BLaER1 (cell line): ENCODE data around the gene CNN2.

Source experiments
- H3K27ac ChIP-seq: shearing (Covaris generic); formaldehyde crosslinking; 2 replicates; pipeline ENCODE4 v1.8.1; 2022
- H3K27me3 ChIP-seq: shearing (Covaris generic); formaldehyde crosslinking; 2 replicates; pipeline ENCODE4 v1.8.1; 2022
- H3K36me3 ChIP-seq: shearing (Covaris generic); formaldehyde crosslinking; 2 replicates; pipeline ENCODE4 v1.8.1; 2022
- H3K4me1 ChIP-seq: shearing (Covaris generic); formaldehyde crosslinking; 2 replicates; pipeline ENCODE4 v1.8.1; 2022
- H3K4me2 ChIP-seq: shearing (Covaris generic); formaldehyde crosslinking; 2 replicates; pipeline ENCODE4 v1.8.1; 2022
- H3K4me3 ChIP-seq: shearing (Covaris generic); formaldehyde crosslinking; 2 replicates; pipeline ENCODE4 v1.8.1; 2022
- H3K9ac ChIP-seq: shearing (Covaris generic); formaldehyde crosslinking; 2 replicates; pipeline ENCODE4 v1.8.1; 2022
- H3K9me3 ChIP-seq: shearing (Covaris generic); formaldehyde crosslinking; 2 replicates; pipeline ENCODE4 v1.8.1; 2022
- H4K20me1 ChIP-seq: shearing (Covaris generic); formaldehyde crosslinking; 2 replicates; pipeline ENCODE4 v1.8.1; 2022
- Cebpa-rat ChIP-seq: shearing (Covaris generic); IDR thresholded peaks from 2 replicates; pipeline ENCODE4 v1.8.1; 2022

CNN2 gene

GRCh38 chr19:1010586-1011510, 15.6 kb upstream of the CNN2 start:
- H3K9me3 ChIP-seq, result no peaks in the 10 kb centered on the region
- TF ChIP-seq Cebpa-rat, result no peak
- no peak overlapping the region for H3K4me3 ChIP-seq
- H3K4me1 ChIP-seq, result no peaks in the 10 kb centered on the region
- no peaks in the 10 kb centered on the region for H3K27me3 ChIP-seq
- H3K36me3 ChIP-seq, result peaks cover 84% of the 10 kb centered on the region
- no peak overlapping the region for H3K9ac ChIP-seq
- no peak overlapping the region for H3K27ac ChIP-seq
- peaks cover 77% of the 10 kb centered on the region for H4K20me1 ChIP-seq
- no peak overlapping the region for H3K4me2 ChIP-seq

GRCh38 chr19:1011831-1012333, 14.5 kb upstream of the CNN2 start:
- H3K27ac ChIP-seq, result no peak overlapping the region
- no peak overlapping the region for H3K4me3 ChIP-seq
- no peaks in the 10 kb centered on the region for H3K9me3 ChIP-seq
- TF ChIP-seq Cebpa-rat, result no peak
- no peak overlapping the region for H3K4me2 ChIP-seq
- no peaks in the 10 kb centered on the region for H3K27me3 ChIP-seq
- peaks cover 7% of the 10 kb centered on the region for H3K4me1 ChIP-seq
- no peak overlapping the region for H3K9ac ChIP-seq
- H4K20me1 ChIP-seq, result peaks cover 81% of the 10 kb centered on the region
- peaks cover 87% of the 10 kb centered on the region for H3K36me3 ChIP-seq

- Histone ChIP-seq H3K4me2 (no peak overlapping the region), H4K20me1 (peaks cover 81% of the 10 kb centered on the region), H3K4me3 (no peak overlapping the region), H3K36me3 (peaks cover 86% of the 10 kb centered on the region), H3K27me3 (no peaks in the 10 kb centered on the region), H3K9ac (no peak overlapping the region), H3K9me3 (no peaks in the 10 kb centered on the region), H3K4me1 (peaks cover 12% of the 10 kb centered on the region), H3K27ac (no peak overlapping the region)
- TF ChIP-seq Cebpa-rat, result no peak
Observed at GRCh38 chr19:1012334-1012733, 14.1 kb upstream of the CNN2 start.

- Histone ChIP-seq H3K9me3 (no peaks in the 10 kb centered on the region), H3K27me3 (no peaks in the 10 kb centered on the region), H3K9ac (no peak overlapping the region), H3K36me3 (peaks cover 92% of the 10 kb centered on the region), H4K20me1 (peaks cover 89% of the 10 kb centered on the region), H3K4me1 (peaks cover 21% of the 10 kb centered on the region), H3K27ac (no peak overlapping the region), H3K4me2 (no peak overlapping the region), H3K4me3 (no peak overlapping the region)
- no peak for TF ChIP-seq Cebpa-rat
Observed at GRCh38 chr19:1013218-1013617, 13.2 kb upstream of the CNN2 start.

- no peak for TF ChIP-seq Cebpa-rat
- no peaks in the 10 kb centered on the region for H3K27me3 ChIP-seq
- H3K36me3 ChIP-seq, result peaks cover 92% of the 10 kb centered on the region
- no peak overlapping the region for H3K9ac ChIP-seq
- no peak overlapping the region for H3K4me3 ChIP-seq
- H3K4me2 ChIP-seq, result no peak overlapping the region
- no peak overlapping the region for H3K27ac ChIP-seq
- H3K9me3 ChIP-seq, result no peaks in the 10 kb centered on the region
- H4K20me1 ChIP-seq, result peaks cover 92% of the 10 kb centered on the region
- H3K4me1 ChIP-seq, result peaks cover 33% of the 10 kb centered on the region
Observed at GRCh38 chr19:1014161-1015060, 12.0 kb upstream of the CNN2 start.

- Histone ChIP-seq H3K27ac (no peak overlapping the region), H3K27me3 (no peaks in the 10 kb centered on the region), H3K4me1 (peaks cover 39% of the 10 kb centered on the region), H4K20me1 (peaks cover 92% of the 10 kb centered on the region), H3K36me3 (peaks cover 84% of the 10 kb centered on the region), H3K4me3 (no peak overlapping the region), H3K4me2 (no peak overlapping the region), H3K9ac (no peak overlapping the region), H3K9me3 (no peaks in the 10 kb centered on the region)
- TF ChIP-seq Cebpa-rat, result no peak
Observed at GRCh38 chr19:1015061-1015781, 11.2 kb upstream of the CNN2 start.

- H3K27ac ChIP-seq, result no peak overlapping the region
Observed at GRCh38 chr19:1015782-1016646, 10.4 kb upstream of the CNN2 start.

GRCh38 chr19:1016647-1017114, 9.7 kb upstream of the CNN2 start:
- H3K36me3 ChIP-seq, result peaks cover 73% of the 10 kb centered on the region
- TF ChIP-seq Cebpa-rat, result no peak
- no peaks in the 10 kb centered on the region for H3K9me3 ChIP-seq
- H3K27ac ChIP-seq, result no peak overlapping the region
- H3K4me1 ChIP-seq, result peaks cover 39% of the 10 kb centered on the region
- H3K4me2 ChIP-seq, result peak overlapping the region; percentile 99; the same call in 1 of the 2 replicates
- H4K20me1 ChIP-seq, result peaks cover 92% of the 10 kb centered on the region
- no peaks in the 10 kb centered on the region for H3K27me3 ChIP-seq
- H3K4me3 ChIP-seq, result no peak overlapping the region
- H3K9ac ChIP-seq, result 0 out of 2 replicates have a peak overlapping the region, but pooled peaks have one; percentile 29

More at GRCh38 chr19:1015782-1016646, 10.4 kb upstream of the CNN2 start:
- Histone ChIP-seq H3K27me3 (no peaks in the 10 kb centered on the region), H3K36me3 (peaks cover 78% of the 10 kb centered on the region), H3K9me3 (no peaks in the 10 kb centered on the region), H3K4me3 (no peak overlapping the region), H4K20me1 (peaks cover 94% of the 10 kb centered on the region), H3K4me2 (no peak overlapping the region), H3K4me1 (peaks cover 39% of the 10 kb centered on the region), H3K9ac (no peak overlapping the region)
- TF ChIP-seq Cebpa-rat, result no peak
